SK-N-DZ (cell line): ENCODE results near the gene YIPF1.
"Not testable (repeated sequence)": the region's sequence is repeated elsewhere in the genome, so short reads cannot be mapped to it uniquely, and the experiment has no call there.

ENCODE experiments used
- DNase-seq: peaks from one replicate; pipeline ENCODE4 v3.0.0-alpha.2; 2015; ENCODE audit warnings: low spot score

Gene YIPF1

GRCh38 chr1:53842347-53842746 lies 47.2 kb downstream of the YIPF1 start:
- DNase-seq, result no peak

GRCh38 chr1:53838654-53838974 lies 51.0 kb downstream of the YIPF1 start:
- DNase-seq, result no peak

- DNase-seq, result peak; percentile 97
These were observed 51.5 kb downstream of the YIPF1 start, which contains the start of gene NDC1 for GRCh38 chr1:53837924-53838653. Gene NDC1, minus strand, starts transcription at chr1:53838296. Its CDS starts 35 bp downstream, at chr1:53838261.

DNA sequence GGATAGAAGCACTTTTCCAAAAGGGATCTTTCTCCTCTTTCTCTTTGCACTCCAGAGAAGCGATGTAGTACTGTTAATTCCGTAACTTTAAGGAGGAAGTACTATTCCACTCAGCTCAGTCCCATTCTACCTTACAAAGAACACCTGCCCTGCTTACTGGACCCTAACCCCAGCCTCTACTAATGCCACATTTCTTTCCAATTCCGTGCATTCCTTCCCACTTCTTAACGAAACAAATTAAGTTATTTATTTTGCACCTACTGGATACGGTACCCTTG lies 52.0 kb downstream of the YIPF1 start:
- DNase-seq, result no peak

GRCh38 chr1:53835491-53835890 lies 54.1 kb downstream of the YIPF1 start:
- no peak for DNase-seq

- no peak for DNase-seq
These were observed 54.8 kb downstream of the YIPF1 start for GRCh38 chr1:53834776-53835175.

GRCh38 chr1:53833393-53833792 lies 56.2 kb downstream of the YIPF1 start:
- no peak for DNase-seq

DNA sequence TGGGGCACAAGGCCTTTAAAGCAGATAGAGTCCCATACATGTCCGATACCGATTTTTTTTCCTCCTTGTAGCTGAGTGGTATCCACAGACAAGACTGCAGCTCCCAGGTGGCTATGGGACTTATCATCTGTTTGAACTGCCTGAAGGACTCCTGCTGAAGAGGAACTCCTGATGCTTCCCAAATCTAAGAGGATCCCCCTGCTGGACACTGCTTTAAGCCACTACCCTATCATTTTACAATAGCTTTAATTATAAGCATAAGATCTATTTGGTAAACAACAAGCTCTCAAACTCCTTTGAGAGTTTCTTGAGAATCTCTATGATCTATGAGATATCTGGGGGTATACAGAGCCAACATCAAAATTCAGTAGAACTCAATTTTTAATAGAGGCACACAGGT lies 63.2 kb downstream of the YIPF1 start:
- DNase-seq, result no peak

- no peak for DNase-seq
These were observed 64.3 kb downstream of the YIPF1 start for GRCh38 chr1:53825306-53825705.

DNA sequence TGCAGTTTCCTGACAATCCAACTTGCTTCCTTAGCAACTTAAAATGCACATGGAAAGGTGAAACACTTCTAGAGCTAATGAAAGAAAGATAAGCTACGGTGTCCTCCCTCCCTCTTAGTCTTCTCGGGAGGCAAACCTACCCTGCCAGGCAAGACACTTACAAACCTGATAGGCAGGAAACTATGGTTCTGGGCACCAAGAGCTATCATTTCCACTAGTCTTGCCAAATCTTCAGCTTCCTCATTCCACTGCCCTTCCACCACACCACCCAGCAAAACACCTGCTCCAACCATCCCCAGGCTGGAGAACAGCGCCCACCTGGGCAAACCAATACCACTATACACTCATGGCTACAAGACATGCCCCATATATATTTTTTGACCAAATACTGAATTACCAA lies 66.7 kb downstream of the YIPF1 start:
- DNase-seq, result no peak

GRCh38 chr1:53821380-53821779 lies 68.2 kb downstream of the YIPF1 start:
- no peak for DNase-seq

DNA sequence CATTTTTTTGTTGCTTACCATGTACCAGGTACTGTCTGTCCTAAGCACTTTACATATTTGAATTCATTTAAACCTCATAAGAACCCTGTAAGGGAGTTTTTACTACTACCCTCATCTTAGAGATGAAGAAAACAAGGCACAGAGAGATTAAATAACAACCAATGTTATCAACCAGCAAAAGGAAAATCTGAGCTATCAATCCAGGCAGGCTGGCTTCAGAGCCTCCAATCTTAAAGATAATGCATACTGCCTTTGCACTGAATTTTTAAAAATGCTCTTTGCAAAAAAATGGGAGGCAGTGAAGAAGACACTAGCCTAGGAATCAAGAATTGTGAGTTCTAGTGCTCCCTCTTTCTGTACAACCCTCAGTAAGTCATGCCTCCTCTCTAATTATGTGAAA lies 70.2 kb downstream of the YIPF1 start:
- DNase-seq, result no peak

DNA sequence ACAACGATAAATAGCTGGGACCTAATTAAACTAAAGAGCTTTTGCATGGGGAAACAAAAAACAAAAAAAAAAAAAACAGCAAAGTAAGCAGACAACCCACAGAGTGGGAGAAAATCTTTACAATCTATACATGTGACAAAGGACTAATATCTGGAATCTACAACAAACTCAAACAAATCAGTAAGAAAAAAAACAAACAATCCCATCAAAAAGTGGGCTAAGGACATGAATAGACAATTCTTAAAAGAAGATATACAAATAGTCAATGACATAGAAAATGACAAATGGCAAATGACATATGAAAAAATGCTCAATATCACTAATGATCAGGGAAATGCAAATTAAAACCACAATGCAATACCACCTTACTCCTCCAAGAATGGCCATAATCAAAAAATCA lies 73.0 kb downstream of the YIPF1 start:
- not testable (repeated sequence) for DNase-seq

GRCh38 chr1:53815484-53815883 lies 74.1 kb downstream of the YIPF1 start:
- not testable (repeated sequence) for DNase-seq

DNA sequence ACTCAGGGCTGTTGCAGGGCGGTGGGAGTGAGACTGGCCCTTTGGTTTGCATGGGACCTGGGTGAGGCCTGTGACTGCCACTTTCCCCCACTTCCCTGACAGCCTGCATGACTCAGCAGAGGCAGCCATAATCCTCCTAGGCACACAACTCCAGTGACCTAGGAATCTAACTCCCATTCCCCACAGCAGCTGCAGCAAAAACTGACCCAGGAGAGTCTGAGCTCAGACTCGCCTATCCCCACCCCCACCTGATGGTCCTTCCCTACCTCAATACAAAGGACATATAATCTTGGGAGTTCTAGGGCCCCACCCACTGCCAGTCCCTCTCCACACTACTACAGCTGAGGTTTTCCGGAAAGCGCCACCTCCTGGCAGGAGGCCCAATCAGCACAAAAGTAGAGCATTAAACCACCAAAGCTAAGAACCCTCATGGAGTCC lies 78.2 kb downstream of the YIPF1 start:
- DNase-seq, result peak; percentile 4

DNA sequence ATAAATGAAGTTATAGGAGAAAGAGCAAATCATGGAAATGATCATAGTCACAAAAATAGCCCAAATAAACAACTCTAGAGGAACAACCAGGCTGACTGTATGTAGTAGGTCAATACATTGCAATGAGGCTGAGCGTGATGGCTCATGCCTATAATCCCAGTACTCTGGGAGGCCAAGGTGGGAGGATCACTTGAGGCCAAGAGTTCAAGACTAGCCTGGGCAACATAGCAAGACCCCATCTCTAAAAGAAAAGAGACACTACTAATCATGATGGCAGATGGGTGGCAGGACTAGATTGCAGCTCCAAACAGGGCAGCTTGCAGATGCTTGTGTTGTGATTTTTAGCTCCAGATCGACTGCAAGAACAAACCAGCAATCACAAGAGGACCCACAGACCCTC lies 79.1 kb downstream of the YIPF1 start:
- no peak for DNase-seq

DNA sequence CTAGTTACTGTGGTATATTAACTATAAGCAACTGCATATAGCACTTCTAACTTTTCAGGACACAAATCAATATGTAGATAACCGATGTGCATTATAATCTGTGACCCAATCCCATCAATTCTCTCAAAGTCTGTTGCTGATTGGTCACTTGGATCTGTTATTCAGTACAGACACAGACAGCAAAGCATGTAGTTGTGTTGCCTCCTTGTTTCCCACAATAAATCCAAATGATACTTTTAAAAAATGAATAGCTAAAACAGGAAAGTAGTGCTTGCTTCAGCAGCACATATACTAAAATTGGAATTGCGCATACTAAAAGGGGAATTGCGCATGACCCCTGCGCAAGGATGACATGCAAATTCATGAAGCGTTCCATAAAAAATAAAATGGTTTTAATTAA lies 79.6 kb downstream of the YIPF1 start:
- no peak for DNase-seq

- no peak for DNase-seq
These were observed 81.7 kb downstream of the YIPF1 start for GRCh38 chr1:53807916-53808315.

DNA sequence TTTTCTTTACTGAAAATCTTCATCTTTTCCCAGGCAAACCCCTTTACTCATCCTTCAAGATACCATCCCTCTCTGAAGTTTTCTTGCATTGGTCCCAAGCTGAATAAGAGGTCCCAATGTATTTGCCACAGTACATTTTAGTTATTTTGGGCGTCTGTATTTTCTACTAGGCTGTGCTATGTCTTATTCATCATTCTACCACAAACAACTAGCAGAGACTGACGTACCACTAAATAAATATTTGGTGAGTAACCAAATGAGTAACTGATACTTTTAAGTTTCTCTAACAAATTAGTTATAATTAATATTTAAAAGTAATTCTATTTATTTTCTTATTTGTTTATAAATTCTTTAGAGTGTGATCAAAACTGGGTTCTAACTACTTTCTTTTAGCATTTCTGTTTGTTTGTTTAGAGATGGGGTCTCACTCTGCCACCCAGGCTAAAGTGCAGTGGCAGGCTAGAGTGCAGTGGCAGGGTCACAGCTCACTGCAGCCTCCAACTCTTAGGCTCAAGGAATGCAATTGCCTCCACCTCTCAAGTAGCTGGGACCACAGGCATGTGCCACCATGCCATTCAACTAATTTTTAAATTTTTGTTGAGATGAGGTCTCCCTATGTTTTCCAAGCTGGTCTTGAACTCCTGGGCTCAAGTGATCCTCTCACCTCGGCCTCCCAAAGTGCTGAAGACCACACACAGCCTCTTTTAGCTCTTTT lies 84.6 kb downstream of the YIPF1 start:
- DNase-seq, result no peak

GRCh38 chr1:53804181-53804580 lies 85.4 kb downstream of the YIPF1 start:
- DNase-seq, result no peak
